ENCODE measurements around the gene FHOD3.

Gene FHOD3

DNA sequence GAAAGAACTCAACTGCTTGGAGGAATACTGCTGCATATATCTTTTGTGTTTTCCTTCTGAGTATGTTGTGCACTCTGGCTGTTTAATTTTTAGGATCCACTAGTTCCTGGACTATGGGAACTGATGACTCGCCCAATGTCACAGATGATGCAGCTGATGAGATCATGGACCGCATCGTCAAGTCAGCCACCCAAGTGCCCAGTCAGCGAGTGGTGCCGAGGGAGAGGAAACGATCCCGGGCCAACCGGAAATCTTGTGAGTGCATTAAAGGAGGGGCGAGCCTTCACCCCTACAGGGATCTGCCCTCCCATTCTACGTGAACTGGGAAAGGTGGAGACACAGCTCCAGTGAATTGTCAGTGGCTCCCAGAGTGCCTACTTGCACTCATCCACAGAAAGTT, 471.7 kb downstream of the FHOD3 start:
- no peak for DNase-seq

DNA sequence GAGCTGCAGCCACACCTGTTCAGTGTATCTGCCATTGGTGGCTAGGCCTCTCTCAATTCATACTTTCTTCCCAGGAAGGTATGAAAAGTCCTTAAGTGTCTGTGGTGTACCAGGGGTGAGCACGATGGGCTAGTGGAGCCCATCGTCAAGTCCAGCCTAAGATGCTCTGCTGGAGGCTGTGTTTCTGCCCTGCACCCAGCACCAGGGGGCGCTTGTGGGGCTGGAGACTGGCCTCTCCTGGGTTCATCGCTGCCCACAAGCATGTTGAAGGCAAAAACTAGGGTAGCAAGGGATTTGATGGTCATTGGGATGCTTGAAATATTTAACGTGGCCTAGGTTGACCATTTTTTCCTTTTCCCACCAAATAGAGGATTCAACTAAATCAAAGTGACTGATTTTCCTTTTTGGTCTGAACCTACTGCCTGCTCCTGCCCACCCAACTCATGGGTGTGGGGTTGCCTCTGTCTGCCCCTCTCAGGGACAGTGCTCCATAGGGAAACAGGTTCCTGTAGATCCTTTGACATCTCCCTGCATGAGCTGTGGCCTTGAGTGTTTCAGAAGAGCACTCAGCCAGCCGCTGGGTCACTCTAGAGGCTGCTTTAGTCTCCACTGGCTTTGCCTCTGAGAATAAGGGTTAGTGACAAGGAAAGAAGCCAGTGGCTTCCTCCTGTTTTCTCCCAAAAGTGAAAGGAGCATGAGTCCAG, 472.2 kb downstream of the FHOD3 start:
- DNase-seq, result peak in 1 of 2 experiments; percentile 13

DNA sequence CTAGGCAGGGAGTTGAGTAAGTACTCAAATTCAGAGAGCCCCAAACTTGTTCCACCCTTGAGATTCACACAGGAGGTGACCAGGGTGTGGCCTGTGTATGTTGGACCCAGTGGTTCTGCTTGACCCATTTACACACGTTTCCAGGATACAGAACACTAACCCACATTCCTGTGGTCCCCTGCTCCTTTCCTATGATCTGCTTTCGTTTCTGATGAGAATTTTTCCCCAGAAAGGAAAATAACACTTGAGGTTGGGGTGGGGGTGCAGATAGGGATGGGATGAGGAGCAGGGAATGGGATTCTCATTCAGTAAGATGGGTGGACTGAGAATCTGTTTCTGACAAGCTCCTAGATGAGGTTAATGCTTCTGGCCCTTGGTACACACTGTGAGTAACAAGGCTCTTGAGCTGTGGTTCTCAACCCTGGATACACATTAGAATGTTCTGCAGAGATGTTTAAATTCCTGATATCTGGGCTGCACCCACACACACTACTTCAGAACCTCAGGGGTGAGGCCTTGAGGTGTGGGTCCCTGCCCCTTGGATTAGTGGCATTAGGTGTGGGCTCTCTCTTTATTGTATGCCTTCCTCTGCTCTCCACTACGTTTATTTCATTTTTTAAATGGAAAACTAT, 472.9 kb downstream of the FHOD3 start:
- no peak for DNase-seq

DNA sequence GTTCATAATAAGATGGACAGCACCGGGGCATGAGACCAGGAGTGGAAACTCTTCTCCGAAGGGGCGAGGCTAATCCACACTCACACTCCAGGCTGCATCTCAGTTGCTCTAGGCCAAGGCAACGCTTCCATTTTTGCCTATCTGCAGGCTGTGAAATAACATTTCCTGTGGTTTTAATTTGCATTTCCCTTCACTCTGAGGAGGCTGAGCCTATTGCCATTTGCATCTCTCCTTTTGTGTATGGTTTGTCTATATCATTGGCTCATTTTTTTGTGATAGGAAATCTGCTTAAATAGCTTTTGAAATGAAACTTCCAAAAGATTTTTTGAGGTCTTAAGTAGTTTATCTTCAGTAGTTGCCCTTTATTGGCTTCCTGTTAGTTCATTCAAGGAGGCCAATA, 473.7 kb downstream of the FHOD3 start:
- peak; percentile 57 to 67 for DNase-seq

DNA sequence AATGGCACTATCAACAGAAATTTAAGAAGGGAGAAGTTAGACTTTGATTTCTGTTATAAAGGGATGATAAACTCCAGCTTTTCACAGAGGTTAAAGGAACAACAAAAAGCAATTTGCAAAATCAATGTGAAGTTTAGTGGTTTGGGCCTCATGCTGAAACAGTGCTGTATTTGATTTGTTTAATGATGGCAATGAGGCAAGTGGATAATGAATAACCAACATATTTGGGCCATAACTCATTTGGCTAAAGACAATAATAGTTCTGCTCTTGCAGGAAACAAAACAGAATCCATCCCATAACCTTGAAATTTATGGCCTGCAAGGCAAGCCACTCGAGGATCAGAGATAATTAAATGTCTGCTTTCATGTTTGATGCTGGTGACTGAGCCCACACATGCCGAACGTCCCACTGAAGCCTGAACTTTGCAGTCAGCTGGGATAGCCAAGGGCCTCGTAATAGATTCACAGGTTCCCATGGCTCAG, 474.8 kb downstream of the FHOD3 start:
- peak in 1 of 2 experiments; percentile 30 for DNase-seq

DNA sequence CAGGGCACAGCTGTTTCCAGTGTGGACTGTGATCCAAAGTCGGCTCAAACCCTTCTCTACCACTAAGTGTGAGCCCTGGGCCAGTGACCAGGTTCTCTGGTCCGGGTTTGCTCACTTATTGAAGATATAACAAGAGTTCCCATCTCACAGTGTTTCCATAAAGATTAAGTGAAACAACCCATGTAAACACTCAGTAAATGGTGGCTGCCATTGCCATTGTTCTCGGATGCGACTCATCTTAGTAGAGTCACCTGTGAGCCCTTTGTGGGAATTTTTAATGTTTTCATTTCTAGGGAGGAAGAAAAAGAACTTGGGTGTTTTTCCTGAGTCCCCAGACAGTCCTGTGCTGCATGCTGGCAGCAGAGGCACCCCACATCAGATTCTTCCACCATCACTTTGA, 477.9 kb downstream of the FHOD3 start:
- no peak for DNase-seq

DNA sequence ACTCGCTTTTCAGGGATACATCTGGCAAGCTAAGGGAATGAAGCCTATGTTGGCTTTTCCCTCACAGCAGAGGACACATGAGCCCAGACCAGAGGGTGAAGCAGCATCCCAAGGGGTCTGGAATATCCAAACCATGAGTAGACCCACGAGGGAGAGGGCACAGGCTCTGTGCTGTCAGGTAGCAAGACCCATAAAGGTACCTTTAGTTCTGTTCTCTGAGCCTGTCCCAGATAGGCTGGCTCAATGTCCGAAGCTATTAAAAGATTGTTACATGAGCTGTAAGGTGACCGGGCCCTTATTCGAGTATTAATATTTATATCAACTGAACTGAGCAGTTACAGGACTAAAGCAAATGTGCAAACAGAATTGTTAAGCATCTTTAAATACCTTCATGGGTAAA, 479.1 kb downstream of the FHOD3 start:
- DNase-seq, result no peak

DNA sequence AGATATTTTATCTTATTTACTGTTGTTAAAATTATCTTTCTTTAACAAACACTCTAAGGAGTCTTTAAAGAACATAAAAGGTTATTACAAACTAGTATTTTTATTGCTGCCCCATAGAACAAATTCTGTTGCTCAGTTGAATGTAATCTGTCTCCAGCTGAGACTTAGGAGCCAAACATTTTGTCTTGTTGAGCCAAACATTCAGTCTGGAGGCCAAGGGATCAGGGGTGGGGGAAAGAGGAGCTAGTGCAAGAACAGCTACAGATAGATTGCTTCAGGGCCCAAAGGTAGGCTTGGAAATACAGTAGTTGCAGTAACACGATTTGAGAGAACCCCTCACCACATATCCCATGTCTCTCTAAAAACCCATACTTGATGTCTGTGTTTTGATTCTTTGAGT, 480.1 kb downstream of the FHOD3 start:
- no peak for DNase-seq

DNA sequence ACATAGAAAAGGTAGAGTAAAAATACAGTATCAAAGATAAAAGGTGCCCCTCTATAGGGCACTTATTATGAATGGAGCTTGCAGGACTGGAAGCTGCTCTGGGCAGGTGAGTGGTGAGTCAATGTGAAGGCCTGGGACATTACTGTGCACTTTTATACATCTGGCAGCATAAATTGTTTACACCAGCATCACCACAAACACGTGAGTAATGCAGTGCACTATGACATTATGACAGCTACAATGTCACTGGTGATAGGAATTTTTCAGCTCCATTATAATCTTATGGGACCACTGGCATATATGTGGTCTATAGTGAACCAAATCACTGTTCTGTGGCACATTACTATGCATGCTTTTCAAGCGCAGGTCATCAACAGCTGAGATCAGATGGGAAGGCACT, 483.2 kb downstream of the FHOD3 start:
- no peak for DNase-seq

DNA sequence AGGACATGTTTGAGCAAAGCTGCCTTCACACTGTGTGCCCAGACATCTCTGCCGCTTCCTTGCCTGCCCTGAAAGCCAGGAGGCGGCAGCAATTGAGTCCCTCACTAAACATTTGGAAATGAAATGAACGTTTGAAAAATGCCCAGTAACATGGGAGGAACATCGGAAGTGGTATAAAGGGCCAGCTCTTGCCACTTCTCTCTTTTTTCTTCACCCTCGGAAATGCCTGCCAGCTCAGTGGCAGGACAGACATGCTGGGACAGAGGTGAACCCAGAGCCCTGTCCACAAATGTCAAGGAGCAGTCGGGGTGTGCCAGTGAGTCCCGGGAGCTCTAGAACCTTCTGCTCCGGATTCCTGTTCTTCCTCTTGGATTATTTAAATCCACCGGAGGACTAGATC, 485.2 kb downstream of the FHOD3 start:
- no peak for DNase-seq

DNA sequence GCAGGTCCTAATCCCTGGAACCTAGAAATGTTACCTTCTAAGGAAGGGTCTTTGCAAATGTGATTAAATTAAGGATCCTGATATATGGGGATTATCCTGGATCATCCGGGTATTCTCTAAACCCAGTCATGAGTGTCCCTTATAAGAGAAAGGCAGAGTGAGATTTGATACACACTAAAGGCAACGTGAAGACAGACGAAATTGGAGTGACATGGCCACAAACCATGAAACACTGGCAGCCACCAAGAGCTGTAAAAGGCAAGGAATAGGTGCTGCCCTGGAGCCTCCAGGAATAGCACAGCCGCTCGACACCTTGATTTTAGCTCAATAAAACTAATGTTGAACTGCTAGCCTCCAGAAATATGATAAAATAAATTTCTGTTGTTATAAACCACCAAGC, 486.3 kb downstream of the FHOD3 start:
- no peak for DNase-seq

DNA sequence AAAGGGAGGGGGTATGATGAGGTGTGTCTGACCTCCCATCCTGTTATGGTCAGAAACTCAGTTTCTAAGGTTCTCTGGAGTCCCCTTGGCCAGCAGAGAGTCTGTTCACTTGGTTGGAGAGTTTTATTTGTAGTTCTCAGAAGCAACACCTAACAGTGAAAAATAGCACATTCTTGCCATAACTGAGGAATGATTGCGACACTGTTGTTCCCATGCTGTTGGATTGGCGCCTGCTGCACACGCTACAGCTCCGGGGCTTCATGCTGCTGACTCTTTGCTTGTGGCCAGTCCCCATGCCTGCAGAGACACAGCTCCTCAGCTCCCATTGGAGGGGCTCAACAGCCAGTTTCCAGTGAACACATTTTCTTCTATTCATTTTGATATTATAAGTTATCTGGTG, 489.2 kb downstream of the FHOD3 start:
- no peak for DNase-seq

DNA sequence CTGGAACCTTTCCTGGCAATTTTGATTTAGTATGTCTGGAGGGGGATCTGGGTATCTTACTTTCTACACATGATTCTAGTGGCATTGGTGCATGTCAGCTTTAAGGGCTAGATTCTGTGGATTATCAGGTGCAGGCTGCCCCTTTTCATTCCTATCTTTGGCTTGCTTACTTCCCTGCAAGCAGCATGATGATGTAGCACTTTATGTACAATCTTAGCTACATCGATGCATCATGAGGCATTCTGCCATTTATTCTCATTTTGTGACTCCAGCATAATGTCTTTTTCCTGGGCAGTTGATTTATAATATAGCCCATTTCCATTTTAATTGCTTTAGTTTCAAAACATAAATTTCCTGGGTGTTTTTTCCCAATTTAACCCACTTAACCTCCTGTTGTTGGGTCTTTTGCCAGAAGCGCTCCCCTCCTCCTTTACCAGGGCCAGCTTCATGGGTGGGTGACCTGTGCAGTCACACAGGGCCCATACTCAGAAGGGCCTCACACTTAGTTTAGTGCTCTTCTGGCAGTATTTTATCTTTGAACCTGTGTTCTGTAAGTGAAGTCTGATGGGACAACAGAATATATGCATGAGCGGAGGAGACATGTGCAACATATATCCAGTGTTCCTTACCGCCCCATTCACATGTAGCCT, 495.2 kb downstream of the FHOD3 start:
- DNase-seq, result no peak

DNA sequence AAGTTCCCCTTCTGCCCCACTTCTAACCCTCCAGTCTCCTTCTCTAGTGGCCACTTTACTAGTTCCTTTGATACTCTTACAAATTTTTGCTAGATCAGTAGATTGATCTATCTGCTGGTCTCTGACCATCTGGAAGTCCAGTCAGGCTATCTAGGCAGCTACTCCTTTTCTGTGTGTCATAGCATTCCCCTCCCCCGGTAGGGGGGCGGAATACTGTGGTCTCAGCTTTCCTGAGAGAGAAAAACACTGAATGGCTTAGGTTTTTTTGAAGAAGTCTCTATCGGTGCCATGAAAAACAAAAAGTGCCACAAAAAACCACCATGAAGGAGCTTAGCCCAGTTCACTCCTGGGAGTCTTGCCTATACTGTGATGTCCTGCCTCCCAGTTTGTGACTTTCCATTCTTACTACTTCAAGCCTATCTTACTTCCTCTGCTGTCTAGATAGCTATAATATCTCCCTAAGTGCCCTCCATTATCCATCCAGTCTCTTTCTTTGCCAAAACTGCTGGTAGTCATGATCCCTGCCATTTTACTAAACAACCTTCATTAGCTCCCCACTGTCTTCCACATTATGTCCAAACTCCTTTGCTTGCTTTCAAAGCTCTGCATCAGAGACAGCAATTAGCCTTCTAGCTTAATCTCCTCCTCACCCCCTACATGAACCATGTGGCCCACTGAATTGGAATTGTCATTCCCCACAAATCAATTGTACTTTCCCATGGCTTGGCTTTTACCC, 501.4 kb downstream of the FHOD3 start:
- DNase-seq, result no peak

DNA sequence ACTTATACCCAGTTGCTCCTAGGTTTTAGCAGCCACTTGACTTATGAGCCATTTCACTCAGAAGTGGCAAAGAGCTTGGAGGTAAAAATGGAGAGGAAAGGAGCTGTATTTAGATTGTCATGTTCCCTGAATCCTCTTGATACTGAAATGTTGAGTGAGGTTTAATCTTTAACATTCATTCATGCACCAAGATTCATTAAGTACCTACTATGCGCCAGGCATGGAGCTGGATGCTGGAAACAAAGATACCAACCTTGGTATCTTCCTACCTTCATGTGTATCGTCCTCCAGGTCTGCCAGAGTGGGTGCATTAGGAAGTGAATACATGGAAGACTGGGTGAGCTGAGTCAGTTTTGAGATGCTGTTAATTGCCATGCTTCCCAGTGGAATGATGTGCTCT, 507.6 kb downstream of the FHOD3 start:
- DNase-seq, result no peak

DNA sequence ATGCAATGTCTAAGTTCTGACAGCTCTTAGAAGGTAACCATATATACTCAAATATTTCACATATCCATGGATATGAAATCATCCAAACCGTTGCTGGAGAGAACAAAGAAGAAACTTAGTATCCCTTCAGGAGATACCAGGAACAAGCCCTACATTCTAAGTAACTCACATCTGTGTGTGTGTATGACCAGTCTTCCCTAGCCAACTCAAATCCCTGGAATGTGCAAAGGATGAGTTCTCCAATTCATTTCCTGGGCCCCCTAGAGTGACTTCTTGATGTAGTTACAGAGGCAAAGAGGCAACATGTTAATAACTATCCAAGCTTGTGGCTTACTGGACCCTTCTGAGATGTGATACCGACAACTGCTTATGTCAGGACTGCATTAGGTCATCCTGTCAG, 511.2 kb downstream of the FHOD3 start:
- DNase-seq, result no peak

DNA sequence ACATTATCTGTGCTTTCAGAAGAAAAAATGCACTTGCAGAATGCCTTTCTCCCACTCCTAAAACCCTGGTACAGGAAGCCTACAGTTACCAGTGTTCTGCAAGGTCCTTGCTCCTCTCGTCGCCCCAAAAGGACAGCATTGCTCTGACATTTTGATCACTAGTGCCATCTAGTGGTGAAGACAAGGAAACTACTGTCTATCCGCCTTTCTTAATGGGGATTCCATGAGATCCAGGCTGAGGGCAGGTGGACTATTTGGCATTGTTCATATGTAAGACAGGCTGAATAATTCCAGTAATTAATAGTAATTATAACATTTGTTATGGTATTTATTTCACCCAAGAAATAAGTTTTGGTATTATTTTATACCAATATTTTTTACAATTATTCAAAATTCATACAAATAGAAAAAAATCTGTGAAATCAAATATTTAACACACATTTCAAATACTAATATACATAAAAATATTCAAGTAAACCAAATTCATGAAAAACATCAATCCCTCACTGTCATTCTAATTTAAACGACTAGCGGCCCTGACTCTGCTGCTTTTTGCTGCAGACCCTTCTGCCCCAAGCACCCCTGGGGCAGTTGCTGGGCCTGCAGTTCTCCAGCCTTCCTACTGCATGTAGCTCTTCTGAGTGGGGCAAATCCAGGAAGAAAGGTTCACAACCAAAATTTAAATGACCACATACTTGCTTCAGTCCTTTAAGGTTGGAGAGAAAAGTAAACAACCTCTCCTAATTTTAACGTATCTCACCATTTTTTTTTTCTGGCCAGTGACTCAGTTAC, 512.3 kb downstream of the FHOD3 start:
- DNase-seq, result peak; percentile 32 to 78

DNA sequence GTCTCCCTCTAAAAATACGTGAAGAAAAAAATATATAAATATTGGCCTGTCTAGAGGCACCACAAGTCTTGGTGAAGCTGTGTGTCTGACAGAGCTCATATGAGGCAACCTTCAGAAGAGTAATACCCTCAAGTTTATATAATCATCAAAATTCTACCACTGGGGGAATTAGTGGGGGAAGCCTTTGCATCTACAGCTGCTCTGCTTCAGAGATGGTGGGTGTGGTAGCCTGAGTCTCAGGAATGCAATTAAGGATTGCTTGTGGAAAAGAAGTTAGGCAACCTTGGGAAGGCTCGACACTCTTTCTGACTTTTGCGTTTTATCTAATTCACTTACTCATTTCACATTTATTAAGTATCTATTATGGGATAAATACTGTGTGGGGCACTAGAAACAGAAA, 513.9 kb downstream of the FHOD3 start:
- DNase-seq, result no peak

DNA sequence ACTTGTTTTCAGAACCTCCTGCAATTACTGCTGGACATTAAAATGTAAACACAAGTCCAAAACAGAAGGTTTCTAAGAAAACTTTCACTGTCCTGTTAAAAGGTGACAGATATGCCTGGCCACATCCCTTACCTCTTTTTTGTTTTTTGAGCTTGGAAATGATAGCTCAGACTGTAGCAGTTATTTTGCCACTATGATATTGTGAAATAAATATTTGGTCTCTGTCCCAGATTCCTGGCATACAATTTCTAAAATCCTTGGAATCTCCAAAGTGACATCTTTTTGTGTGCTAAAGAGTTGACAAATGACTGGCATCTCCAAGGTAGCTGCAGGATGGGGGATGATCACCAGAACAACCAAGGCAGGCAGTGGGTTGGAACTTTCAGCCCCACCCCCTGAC, 514.4 kb downstream of the FHOD3 start:
- DNase-seq, result no peak

DNA sequence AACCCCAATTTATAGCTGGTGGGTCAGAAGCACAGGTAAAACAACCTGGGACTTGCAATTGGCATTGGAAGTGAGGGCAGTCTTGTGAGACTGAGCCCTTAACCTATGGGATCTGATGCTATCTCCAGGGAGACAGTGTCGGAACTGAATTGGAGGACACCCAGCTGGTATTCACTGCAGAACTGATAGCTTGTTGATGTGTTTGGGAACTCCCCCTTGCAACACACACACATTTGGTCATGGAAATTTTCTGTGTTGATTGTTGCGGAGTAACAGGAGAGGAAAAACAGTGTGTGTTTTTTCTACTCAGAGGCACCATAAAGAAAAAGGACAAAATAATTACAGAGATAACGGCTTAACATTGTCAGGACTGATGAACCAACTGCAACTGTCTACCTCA, 515.2 kb downstream of the FHOD3 start:
- no peak for DNase-seq

DNA sequence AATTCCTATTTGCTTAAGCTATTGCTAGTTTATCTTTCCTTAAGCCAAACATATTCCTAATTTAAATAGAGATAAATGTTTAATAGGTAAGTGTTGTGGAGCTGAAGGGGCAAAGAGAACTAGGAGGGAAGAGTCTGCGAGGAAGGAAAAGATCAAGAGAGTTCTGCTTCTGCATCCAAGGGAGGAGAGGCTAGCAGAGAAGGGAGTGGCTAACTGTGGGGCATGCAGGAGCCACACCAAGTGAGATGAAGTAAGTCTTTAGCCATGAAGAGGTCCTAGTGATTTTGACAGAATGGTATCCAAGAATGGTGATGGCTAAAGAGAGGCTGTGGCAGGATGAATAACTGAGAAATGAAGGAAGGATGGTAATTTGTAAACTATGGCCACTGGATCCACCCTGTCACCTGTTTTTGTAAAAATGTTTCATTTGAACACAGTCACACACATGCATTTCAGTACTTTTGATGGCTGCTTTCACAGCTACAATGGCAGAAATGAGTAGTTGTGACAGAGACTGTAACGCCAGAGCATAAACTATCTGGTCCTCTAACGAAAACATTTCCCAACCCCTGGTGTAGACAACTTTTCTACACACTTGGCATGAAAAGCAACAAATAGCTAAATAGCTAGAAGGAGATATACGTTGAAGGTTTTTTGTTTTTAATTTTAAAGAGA, 515.7 kb downstream of the FHOD3 start:
- no peak for DNase-seq

DNA sequence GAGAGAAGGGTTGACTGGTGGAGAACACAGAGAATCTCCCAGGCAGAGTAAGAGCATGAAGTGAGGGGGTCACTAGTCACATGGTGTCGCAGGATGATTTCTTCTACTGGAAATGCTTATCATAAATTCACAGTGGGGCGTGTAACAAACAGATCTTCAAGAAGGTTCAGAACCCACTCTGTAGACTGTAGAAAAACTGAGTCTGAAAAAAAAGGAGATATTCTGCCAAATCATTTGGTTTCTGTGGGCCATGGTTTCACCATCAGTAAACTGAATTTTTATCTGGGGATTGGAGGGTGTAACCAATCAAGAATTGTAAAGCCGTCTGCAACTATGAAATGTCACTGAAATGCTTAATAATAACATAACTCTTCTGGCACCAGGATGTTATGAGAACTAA, 516.3 kb downstream of the FHOD3 start:
- no peak for DNase-seq

Measured in NCI-H526 (cell line).